Stomach (tissue), 9 donors: ENCODE results near the gene INSRR. TPM values are rescaled to one million over a fixed set of nuclear protein-coding genes. Genes with fewer than 3 reads are reported as not detected.

Experiments
- DNase-seq, 2 donors: peaks; one replicate each; pipeline versions ENCODE4 v3.0.0 to v3.0.0-alpha.2; 2013 to 2019
- H3K27ac ChIP-seq, 5 donors: fragments of 200-600 bp in 4 of 5; sonication (generic) in 4 of 5; one replicate each; pipeline ENCODE4 v1.5.1; 2013 to 2019; ENCODE audit warnings: mild to moderate bottlenecking in 1 of 5, moderate library complexity in 1 of 5
- H3K27me3 ChIP-seq, 3 donors: fragments of 200-600 bp; sonication (generic); one replicate each; pipeline ENCODE4 v1.5.1; 2017 to 2019; ENCODE audit warnings: mixed run types in 1 of 3
- H3K36me3 ChIP-seq, 4 donors: fragments of 200-600 bp; sonication (generic); 1 replicate in 3 of 4; 2 replicates in 1 of 4; pipeline ENCODE4 v1.5.1; 2016 to 2019
- H3K4me1 ChIP-seq, 4 donors: fragments of 200-600 bp; sonication (generic); one replicate each; pipeline ENCODE4 v1.5.1; 2016 to 2019
- H3K4me3 ChIP-seq, 4 donors: fragments of 200-600 bp; sonication (generic) in 3 of 4; one replicate each; pipeline ENCODE4 v1.5.1; 2016 to 2019; ENCODE audit warnings: mild to moderate bottlenecking in 1 of 4
- H3K9me3 ChIP-seq, 4 donors: fragments of 200-600 bp; sonication (generic); one replicate each; pipeline ENCODE4 v1.5.1; 2016 to 2019
- CTCF ChIP-seq, 7 experiments: fragments of 450-650 bp in 4 of 7; fragments of 200-600 bp in 3 of 7; sonication (generic) in 3 of 7; IDR thresholded peaks; one replicate each; pipeline ENCODE4 v1.5.1; 2016 to 2019; ENCODE audit warnings: antibody characterized with exemption in 7 of 7, control low read depth in 2 of 7, mild to moderate bottlenecking in 1 of 7
- EP300 ChIP-seq: sonication (generic); formaldehyde crosslinking; IDR thresholded peaks from one replicate; pipeline ENCODE4 v1.6.1; 2017; ENCODE audit warnings: antibody characterized with exemption
- POLR2A ChIP-seq, 4 donors: fragments of 450-650 bp; IDR thresholded peaks; one replicate each; pipeline ENCODE4 v1.6.1; 2016; ENCODE audit warnings: antibody characterized with exemption in 4 of 4, control low read depth in 2 of 4, mild to moderate bottlenecking in 1 of 4, moderate library complexity in 1 of 4
- POLR2AphosphoS5 ChIP-seq, 3 donors: sonication (generic); formaldehyde crosslinking; IDR thresholded peaks; one replicate each; pipeline ENCODE4 v1.6.1; 2016; ENCODE audit warnings: antibody characterized with exemption in 3 of 3
- WGBS, 5 donors: extraction: QIAGEN DNeasy Blood & Tissue Kit in 3 of 5; methylation state at CpG; one replicate each; pipeline versions ENCODE4 v1.1.5 to v1.1.7; 2013 to 2018; 5-methylcytosine and 5-hydroxymethylcytosine counted together
- intact Hi-C: fragments of 100-400 bp; cut with DNase I; formaldehyde crosslinking; loops from one replicate; pipeline ENCODE4 v1.15.1; 2023; ENCODE audit warnings: low total_unique reads
- polyA plus RNA-seq, 3 donors: library from polyadenylated mRNA; stranded (reverse); fragments of 200-250 nt; gene quantifications; one replicate each; pipeline ENCODE4 v1.2.3, GENCODE V29; 2013
- total RNA-seq, 5 donors: library from RNA; depleted of rRNA; stranded (reverse); fragments of >200 nt; gene quantifications; one replicate each; pipeline versions ENCODE4 v1.1.0 to v1.2.3, GENCODE V29; 2014 to 2016
- donor health status: healthy with polysubstance abuse.
- donor health status: Bipolar disorder and iron deficiency.
- donor health status: healthy.

Gene INSRR
- total and polyA plus RNA-seq, 8 donors = 0.15 to 0.75 (median 0.29) TPM; not detected in 3

GRCh38 chr1:156881101-156881500, 22.2 kb upstream of the INSRR start:
- TF ChIP-seq POLR2A (IDR thresholded peaks at IDR 0.05) (no peak), CTCF (IDR thresholded peaks at IDR 0.05) (no peak), POLR2AphosphoS5 (IDR thresholded peaks at IDR 0.05) (no peak), EP300 (no peak)
- intact Hi-C loops = no loop called here
- no peaks in the 10 kb centered on the region for H3K9me3 ChIP-seq
- no peak overlapping the region for H3K4me3 ChIP-seq
- H3K27ac ChIP-seq = no peak overlapping the region
- WGBS, 5 donors = 41 to 65% (median 52%) methylated on average over 4 to 10 of the region's 10 CpGs
- no peak for DNase-seq
- H3K27me3 ChIP-seq = peaks cover 0 to 99% (median 22%) of the 10 kb centered on the region in 3 donors
- H3K36me3 ChIP-seq = no peaks in the 10 kb centered on the region
- no peaks in the 10 kb centered on the region for H3K4me1 ChIP-seq

- no peak overlapping the region for H3K27ac ChIP-seq
- TF ChIP-seq EP300 (no peak), POLR2A (IDR thresholded peaks at IDR 0.05) (no peak), CTCF (IDR thresholded peaks at IDR 0.05) (no peak), POLR2AphosphoS5 (IDR thresholded peaks at IDR 0.05) (no peak)
- no peak for DNase-seq
- H3K9me3 ChIP-seq = no peaks in the 10 kb centered on the region
- no peaks in the 10 kb centered on the region for H3K4me1 ChIP-seq
- no peak overlapping the region for H3K4me3 ChIP-seq
- no peaks in the 10 kb centered on the region for H3K36me3 ChIP-seq
- intact Hi-C loops = no loop called here
- H3K27me3 ChIP-seq = peaks cover 0 to 99% (median 16%) of the 10 kb centered on the region in 3 donors
- WGBS, 5 donors = 60 to 80% (median 64%) methylated on average over 5 of the region's 5 CpGs
These were observed 21.6 kb upstream of the INSRR start for GRCh38 chr1:156880473-156880872.

- intact Hi-C loops = no loop called here
- Histone ChIP-seq H3K27me3 (peaks cover 0 to 98% (median 17%) of the 10 kb centered on the region in 3 donors), H3K36me3 (no peaks in the 10 kb centered on the region), H3K27ac (no peak overlapping the region), H3K9me3 (no peaks in the 10 kb centered on the region), H3K4me3 (no peak overlapping the region), H3K4me1 (no peaks in the 10 kb centered on the region)
- DNase-seq = no peak
- no peak for TF ChIP-seq POLR2AphosphoS5 (IDR thresholded peaks at IDR 0.05)
- TF ChIP-seq POLR2A (IDR thresholded peaks at IDR 0.05) = no peak
- no peak for TF ChIP-seq CTCF (IDR thresholded peaks at IDR 0.05)
- no peak for TF ChIP-seq EP300
- WGBS, 5 donors = 88 to 93% (median 90%) methylated on average over 16 to 21 of the region's 21 CpGs
These were observed 21.0 kb upstream of the INSRR start for GRCh38 chr1:156879876-156880275.

GRCh38 chr1:156877433-156878170, 18.7 kb upstream of the INSRR start:
- H3K4me1 ChIP-seq = no peaks in the 10 kb centered on the region
- no peak overlapping the region for H3K4me3 ChIP-seq
- no peaks in the 10 kb centered on the region for H3K9me3 ChIP-seq
- H3K27me3 ChIP-seq = peaks cover 0 to 87% (median 15%) of the 10 kb centered on the region in 3 donors
- no peak overlapping the region for H3K27ac ChIP-seq
- WGBS, 5 donors = 70 to 80% (median 78%) methylated on average over 3 to 5 of the region's 5 CpGs
- intact Hi-C loops = no loop called here
- no peak for DNase-seq
- no peak for TF ChIP-seq POLR2A (IDR thresholded peaks at IDR 0.05)
- H3K36me3 ChIP-seq = no peaks in the 10 kb centered on the region

- peaks cover 0 to 81% (median 15%) of the 10 kb centered on the region in 3 donors for H3K27me3 ChIP-seq
- H3K4me1 ChIP-seq = no peaks in the 10 kb centered on the region
- H3K27ac ChIP-seq = no peak overlapping the region
- intact Hi-C loops = no loop called here
- 16 to 33% (median 29%) methylated on average over 13 to 21 of the region's 21 CpGs for WGBS, 5 donors
- DNase-seq = no peak
- H3K9me3 ChIP-seq = no peaks in the 10 kb centered on the region
- TF ChIP-seq POLR2AphosphoS5 (IDR thresholded peaks at IDR 0.05) (no peak), POLR2A (IDR thresholded peaks at IDR 0.05) (no peak), EP300 (no peak), CTCF (IDR thresholded peaks at IDR 0.05) (no peak)
- no peaks in the 10 kb centered on the region for H3K36me3 ChIP-seq
- no peak overlapping the region for H3K4me3 ChIP-seq
These were observed 17.4 kb upstream of the INSRR start for GRCh38 chr1:156876281-156876680.
